Kidney (tissue), 14 donors: ENCODE measurements around the gene ANKRD31. TPM values are rescaled to one million over a fixed set of nuclear protein-coding genes. Genes with fewer than 3 reads are reported as not detected.

ENCODE experiments used
- DNase-seq, 5 donors: peaks; one replicate each; pipeline ENCODE4 v3.0.0-alpha.2; 2013 to 2020
- FAIRE-seq: peaks from 2 replicates; lab custom pipeline; 2012; peaks lifted over from hg19 to GRCh38; lab: Jason Lieb, UNC
- H3K27ac ChIP-seq, 2 donors: one replicate each; pipeline ENCODE4 v1.7.0; 2013; ENCODE audit warnings: low read depth in 2 of 2, low read length in 2 of 2, inconsistent platforms in 1 of 2
- H3K27me3 ChIP-seq: one replicate; pipeline ENCODE4 v1.7.1; 2013; ENCODE audit warnings: low read length, inconsistent platforms; ENCODE audit not compliant: control insufficient read depth, insufficient read depth
- H3K36me3 ChIP-seq, 3 donors: one replicate each; pipeline versions ENCODE4 v1.7.0 to v1.7.1; 2013; ENCODE audit warnings: low read length in 3 of 3, control low read depth in 1 of 3, inconsistent platforms in 1 of 3; ENCODE audit not compliant: insufficient read depth in 3 of 3, control insufficient read depth in 2 of 3
- H3K4me1 ChIP-seq, 3 donors: one replicate each; pipeline versions ENCODE4 v1.7.0 to v1.7.1; 2013; ENCODE audit warnings: low read length in 3 of 3, inconsistent platforms in 1 of 3, low read depth in 1 of 3; ENCODE audit not compliant: control insufficient read depth in 2 of 3, insufficient read depth in 2 of 3
- H3K4me3 ChIP-seq, 3 donors: one replicate each; pipeline versions ENCODE4 v1.7.0 to v1.8.1; 2013; ENCODE audit warnings: low read length in 3 of 3, control low read depth in 1 of 3, inconsistent platforms in 1 of 3
- H3K9ac ChIP-seq, 3 donors: one replicate each; pipeline versions ENCODE4 v1.7.0 to v1.7.1; 2013; ENCODE audit warnings: low read length in 3 of 3, control low read depth in 1 of 3, inconsistent platforms in 1 of 3
- H3K9me3 ChIP-seq, 3 donors: one replicate each; pipeline versions ENCODE4 v1.7.0 to v1.7.1; 2013; ENCODE audit warnings: low read length in 3 of 3, control low read depth in 1 of 3, inconsistent platforms in 1 of 3; ENCODE audit not compliant: control insufficient read depth in 2 of 3, insufficient read depth in 1 of 3
- CTCF ChIP-seq: IDR thresholded peaks from 3 replicates; pipeline ENCODE4 v1.5.1; 2012; ENCODE audit warnings: mild to moderate bottlenecking, moderate library complexity, borderline replicate concordance; ENCODE audit not compliant: insufficient read depth; ENCODE audit errors: extremely low read depth
- intact Hi-C: fragments of 100-400 bp; cut with DNase I; formaldehyde crosslinking; loops from one replicate; pipeline ENCODE4 v1.11.1; 2022
- polyA plus RNA-seq: library from polyadenylated mRNA; stranded (reverse); fragments of 350-450 nt; fragmentation: Illumina TruSeq; extraction: RNeasy Lipid Tissue Mini Kit (QIAGEN cat#74804); gene quantifications from one replicate; pipeline ENCODE4 v1.2.3, GENCODE V29; 2014; ENCODE audit warnings: low read depth, low replicate concordance; ENCODE audit not compliant: insufficient read depth
- total RNA-seq: library from RNA; stranded (reverse); fragmentation: NEBNext Ultra II Directional; extraction: Animal tissue kit (Norgen Biotek cat#: 25700); gene quantifications from one replicate; pipeline ENCODE4 v1.2.1, GENCODE V29; 2021
- donor health status: control.
- donor health status: control.
- donor health status: control.
- donor health status: control.
- donor health status: control.
- donor health status: DM: yes; HTN: yes; CAD: no.
- donor health status: Normal renal cell carcinoma (clear cell type).

Gene ANKRD31
- total and polyA plus RNA-seq, 2 donors from 2014 or later, result 0.17 to 0.38 TPM

- FAIRE-seq (no peak), DNase-seq (peak in 3 of 5 donors; percentile 34 to 58 (median 48))
- Histone ChIP-seq H3K9me3 (no peaks in the 10 kb centered on the region), H3K36me3 (no peaks in the 10 kb centered on the region), H3K9ac (peak overlapping the region in 2 of 3 donors; percentile 8 to 11), H3K4me3 (peak overlapping the region in 2 of 3 donors; percentile 30 to 79), H3K27me3 (no peaks in the 10 kb centered on the region), H3K27ac (peak overlapping the region; percentile 3 to 54), H3K4me1 (peaks cover 0 to 25% (median 14%) of the 10 kb centered on the region in 3 donors)
- TF ChIP-seq CTCF, result peak; percentile 76
- intact Hi-C loops, result no loop called here
Measured at GRCh38 chr5:75049456-75050351, 187.0 kb downstream of the ANKRD31 start.

GRCh38 chr5:75048457-75048953 is 188.2 kb downstream of the ANKRD31 start:
- Histone ChIP-seq H3K4me3 (peak overlapping the region in 2 of 3 donors; percentile 18 to 28), H3K27ac (no peak overlapping the region)
- intact Hi-C loops, result no loop called here

GRCh38 chr5:75047356-75047755 is 189.3 kb downstream of the ANKRD31 start:
- H3K36me3 ChIP-seq, result no peaks in the 10 kb centered on the region
- DNase-seq (no peak), FAIRE-seq (no peak)
- peaks cover 0 to 23% (median 7%) of the 10 kb centered on the region in 3 donors for H3K4me1 ChIP-seq
- H3K27ac ChIP-seq, result no peak overlapping the region
- H3K27me3 ChIP-seq, result no peaks in the 10 kb centered on the region
- H3K4me3 ChIP-seq, result no peak overlapping the region
- TF ChIP-seq CTCF, result no peak
- intact Hi-C loops, result no loop called here
- H3K9me3 ChIP-seq, result no peaks in the 10 kb centered on the region
- no peak overlapping the region for H3K9ac ChIP-seq

More at GRCh38 chr5:75048457-75048953, 188.2 kb downstream of the ANKRD31 start:
- no peak for DNase-seq
- Histone ChIP-seq H3K27me3 (no peaks in the 10 kb centered on the region), H3K9me3 (no peaks in the 10 kb centered on the region), H3K9ac (no peak overlapping the region), H3K4me1 (peaks cover 0 to 23% (median 7%) of the 10 kb centered on the region in 3 donors), H3K36me3 (no peaks in the 10 kb centered on the region)
- no peak for FAIRE-seq
- TF ChIP-seq CTCF, result no peak
